Measurements from ENCODE around the gene SLC66A1.

DNA sequence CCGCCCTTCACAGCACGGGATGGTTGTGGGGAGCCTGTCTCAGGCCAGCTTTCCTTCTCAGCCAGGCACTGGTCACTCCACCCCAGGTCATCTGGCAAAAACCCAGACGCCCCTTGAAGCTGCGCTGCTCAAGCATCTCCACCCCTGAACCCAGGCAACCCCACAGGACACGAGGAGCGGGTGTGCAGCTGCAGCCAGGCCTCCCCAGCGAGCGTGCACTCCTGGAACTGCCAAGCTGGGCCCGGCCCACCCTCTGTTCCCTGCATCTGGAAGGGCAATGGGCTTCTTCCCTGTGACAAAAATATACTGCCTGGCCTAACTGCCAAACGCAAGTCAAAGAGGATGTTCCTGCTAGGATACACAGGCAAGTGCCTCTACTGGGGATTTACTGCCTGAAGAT is 39.7 kb downstream of the SLC66A1 start:
- TF ChIP-seq, protein P1, sequence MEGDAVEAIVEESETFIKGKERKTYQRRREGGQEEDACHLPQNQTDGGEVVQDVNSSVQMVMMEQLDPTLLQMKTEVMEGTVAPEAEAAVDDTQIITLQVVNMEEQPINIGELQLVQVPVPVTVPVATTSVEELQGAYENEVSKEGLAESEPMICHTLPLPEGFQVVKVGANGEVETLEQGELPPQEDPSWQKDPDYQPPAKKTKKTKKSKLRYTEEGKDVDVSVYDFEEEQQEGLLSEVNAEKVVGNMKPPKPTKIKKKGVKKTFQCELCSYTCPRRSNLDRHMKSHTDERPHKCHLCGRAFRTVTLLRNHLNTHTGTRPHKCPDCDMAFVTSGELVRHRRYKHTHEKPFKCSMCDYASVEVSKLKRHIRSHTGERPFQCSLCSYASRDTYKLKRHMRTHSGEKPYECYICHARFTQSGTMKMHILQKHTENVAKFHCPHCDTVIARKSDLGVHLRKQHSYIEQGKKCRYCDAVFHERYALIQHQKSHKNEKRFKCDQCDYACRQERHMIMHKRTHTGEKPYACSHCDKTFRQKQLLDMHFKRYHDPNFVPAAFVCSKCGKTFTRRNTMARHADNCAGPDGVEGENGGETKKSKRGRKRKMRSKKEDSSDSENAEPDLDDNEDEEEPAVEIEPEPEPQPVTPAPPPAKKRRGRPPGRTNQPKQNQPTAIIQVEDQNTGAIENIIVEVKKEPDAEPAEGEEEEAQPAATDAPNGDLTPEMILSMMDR (IDR thresholded peaks at IDR 0.05) = no peak
- TF ChIP-seq POLR2A (IDR thresholded peaks at IDR 0.05; ENCODE audit: low read depth) (no peak), EP300 (IDR thresholded peaks at IDR 0.05) (no peak)
